Cerebellar cortex (tissue), 1 donor: Measurements from ENCODE around the gene TCEAL3.
"Not testable (repeated sequence)": the region's sequence is repeated elsewhere in the genome, so short reads cannot be mapped to it uniquely, and the experiment has no call there.

Experiments used
- DNase-seq: peaks from one replicate; pipeline ENCODE4 v3.0.0-alpha.2; 2015; ENCODE audit warnings: low spot score

TCEAL3 gene

DNA sequence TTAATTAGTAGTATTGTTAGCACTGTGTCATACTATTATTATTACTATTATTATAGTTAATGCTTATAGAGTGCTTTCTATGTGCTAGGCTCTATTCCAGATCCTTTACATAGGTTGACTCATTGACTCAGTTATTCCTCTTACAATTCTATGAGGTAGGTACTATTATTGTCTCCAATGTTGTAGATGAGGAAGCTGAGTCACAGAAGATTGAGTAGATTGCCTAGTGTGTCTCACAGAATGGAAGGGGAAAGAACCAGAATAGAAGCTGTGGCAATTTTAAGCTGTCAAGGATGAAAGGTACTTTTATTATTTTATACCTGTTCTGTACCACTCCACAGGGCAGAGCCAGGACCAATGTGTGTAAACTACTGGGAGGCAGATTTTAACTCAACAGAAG, 19.1 kb downstream of the TCEAL3 start:
- DNase-seq = no peak

DNA sequence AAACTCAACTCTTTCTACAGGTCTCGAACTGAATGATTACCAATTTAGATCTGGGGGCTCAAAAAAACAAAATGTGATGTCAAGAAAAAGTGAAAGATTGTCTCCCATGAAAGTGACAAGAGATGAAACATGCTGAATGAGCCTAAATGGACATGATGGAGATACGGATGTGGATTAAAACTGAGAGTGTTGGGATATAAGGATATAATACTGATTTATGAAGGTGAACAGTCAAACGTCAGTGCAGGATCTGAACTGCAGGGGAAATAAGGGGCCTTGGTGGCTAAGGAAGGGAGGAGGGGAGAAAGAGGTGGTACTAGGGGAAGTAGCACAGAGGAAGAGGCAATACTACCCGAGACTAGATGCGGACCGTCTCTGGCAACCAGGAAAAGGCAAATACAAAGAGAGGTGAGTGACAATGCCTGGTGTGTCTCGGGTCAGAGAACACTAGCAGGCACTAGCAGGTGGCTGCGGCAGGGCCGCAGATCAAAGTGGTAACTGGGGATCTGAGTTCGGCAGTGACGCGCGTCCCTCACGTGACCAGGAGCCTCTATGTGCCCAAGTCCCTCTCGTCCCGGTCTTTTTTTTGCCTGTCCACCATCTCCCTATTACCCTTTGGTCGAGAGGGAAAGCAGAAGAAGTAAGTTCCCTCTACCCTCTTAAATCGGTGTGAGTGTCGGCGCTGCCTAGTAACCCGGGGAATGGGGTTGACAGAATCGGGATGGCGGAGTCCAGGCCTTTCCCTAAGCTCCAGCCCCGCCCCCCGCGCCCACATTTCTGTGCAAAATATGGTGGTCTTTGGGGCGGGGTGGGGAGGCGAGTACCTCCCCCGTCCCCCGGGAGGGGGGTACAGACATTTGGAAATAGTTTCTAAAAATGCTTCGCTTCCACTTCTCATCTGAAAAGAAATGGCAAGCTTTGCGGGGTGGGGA, 20.9 kb downstream of the TCEAL3 start, which contains the start of gene TCEAL1:
Gene TCEAL1, plus strand, starts transcription at position 590 of the 932 bp plus-strand sequence. CDS start 942 bp downstream, outside the sequence.
- DNase-seq = peak; percentile 75

DNA sequence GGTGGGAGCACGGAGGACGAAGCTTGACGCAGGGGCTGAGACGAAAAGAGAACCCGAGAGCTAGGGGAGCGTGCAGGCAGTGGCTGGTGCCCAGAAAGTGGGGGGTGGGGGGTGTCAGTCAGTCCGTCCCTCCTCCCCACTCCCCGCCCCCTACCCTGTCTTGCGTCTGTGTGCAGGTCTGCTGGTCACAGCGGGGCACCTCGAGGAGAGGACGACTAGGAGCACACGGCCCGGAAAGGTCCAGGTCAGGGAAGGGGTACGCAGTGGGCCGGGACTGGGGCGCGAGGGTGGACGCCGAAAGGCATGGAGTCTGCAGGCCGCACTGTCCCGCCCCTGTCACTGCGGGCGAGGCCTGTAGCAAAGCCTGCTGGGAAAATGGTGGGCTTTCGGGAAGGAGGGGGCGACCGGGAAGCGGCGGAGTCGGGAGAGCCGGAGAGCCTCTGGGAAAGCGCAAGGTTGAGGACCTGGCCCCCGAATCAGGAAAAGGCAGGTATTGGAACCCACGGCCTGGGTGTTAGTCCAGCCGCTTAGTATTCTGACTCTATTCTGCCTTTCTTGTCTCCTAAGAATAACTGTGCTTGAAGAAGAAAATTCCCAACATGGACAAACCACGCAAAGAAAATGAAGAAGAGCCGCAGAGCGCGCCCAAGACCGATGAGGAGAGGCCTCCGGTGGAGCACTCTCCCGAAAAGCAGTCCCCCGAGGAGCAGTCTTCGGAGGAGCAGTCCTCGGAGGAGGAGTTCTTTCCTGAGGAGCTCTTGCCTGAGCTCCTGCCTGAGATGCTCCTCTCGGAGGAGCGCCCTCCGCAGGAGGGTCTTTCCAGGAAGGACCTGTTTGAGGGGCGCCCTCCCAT, 21.8 kb downstream of the TCEAL3 start:
- DNase-seq = peak; percentile 74

DNA sequence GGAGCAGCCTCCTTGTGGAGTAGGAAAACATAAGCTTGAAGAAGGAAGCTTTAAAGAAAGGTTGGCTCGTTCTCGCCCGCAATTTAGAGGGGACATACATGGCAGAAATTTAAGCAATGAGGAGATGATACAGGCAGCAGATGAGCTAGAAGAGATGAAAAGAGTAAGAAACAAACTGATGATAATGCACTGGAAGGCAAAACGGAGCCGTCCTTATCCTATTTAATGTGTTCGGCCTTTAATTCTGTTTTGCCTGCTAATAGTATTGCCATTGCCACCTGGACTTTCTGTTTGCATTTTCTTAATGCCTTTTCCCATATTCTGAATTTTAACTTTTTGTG, 22.4 kb downstream of the TCEAL3 start:
- no peak for DNase-seq

DNA sequence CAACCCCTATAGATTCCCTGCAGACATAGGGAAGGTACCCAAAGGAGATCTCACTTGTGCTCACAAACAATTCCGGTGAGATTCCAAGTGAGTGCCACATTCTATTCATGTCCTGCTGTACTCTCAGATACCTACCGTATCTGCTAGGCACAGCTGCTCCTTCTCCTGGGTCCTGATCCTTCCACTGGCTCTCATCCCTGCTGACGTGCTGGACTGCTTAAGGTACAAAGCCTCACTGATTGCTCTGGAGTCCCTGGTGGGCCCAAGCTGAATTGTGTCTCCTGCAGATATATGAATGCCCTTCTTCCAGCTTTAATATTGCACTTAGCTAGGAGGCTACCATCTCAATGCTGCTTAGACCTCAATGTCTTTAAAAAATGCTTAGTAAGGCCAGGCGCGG, 23.4 kb downstream of the TCEAL3 start:
- peak; percentile 5 for DNase-seq

DNA sequence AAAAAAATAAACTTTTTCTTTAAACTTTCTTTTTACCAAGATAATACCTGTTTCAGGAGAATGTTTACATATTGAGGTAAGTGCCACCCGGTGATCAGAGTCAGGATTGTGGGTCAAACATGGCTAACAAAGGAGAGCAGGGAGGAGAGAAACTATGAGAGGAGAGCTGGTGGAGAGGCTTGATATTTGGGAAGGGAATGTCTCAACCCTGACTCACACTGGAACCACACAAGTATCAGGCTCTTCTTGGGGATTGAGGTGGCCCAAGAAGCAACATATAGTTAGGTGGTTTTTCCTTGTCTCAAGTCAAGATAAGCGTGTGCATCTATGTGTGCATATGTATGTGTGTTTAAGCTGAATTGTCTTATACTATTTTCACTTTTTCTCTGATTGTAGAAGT, 27.7 kb downstream of the TCEAL3 start:
- no peak for DNase-seq

DNA sequence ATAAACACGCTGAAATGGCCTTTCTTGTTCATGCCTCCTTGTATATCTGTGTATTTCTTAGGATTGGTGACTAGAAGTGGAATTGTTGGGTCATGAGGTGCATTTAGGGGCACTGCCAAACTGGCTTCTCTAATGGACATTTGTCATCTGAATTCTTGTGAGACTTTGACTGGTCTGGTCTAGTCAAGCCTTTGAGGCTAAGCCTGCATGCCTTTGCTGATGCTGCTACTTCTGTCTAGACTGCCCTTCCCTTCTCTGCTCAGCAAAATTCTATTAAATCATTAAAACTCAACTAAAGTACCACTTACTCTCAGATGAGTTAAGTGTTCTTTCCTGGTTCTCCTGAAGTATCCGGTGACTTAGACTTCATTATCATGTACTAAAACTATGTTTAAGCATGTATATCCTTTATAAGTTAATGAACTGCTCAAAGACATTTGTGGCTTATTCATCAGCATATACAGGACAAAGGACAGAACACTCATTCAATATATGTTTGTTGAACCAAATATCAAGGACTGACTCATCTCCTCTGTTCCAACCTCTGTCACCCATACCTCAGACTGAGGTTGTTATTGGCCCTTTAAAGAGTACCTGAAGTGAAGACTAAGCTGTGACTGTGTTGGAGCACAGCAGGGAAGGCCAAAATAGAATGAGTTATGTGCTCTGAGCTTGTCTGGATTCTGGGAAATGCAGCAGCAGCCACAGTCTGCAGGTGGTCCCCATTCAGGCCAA, 30.0 kb downstream of the TCEAL3 start:
- no peak for DNase-seq

DNA sequence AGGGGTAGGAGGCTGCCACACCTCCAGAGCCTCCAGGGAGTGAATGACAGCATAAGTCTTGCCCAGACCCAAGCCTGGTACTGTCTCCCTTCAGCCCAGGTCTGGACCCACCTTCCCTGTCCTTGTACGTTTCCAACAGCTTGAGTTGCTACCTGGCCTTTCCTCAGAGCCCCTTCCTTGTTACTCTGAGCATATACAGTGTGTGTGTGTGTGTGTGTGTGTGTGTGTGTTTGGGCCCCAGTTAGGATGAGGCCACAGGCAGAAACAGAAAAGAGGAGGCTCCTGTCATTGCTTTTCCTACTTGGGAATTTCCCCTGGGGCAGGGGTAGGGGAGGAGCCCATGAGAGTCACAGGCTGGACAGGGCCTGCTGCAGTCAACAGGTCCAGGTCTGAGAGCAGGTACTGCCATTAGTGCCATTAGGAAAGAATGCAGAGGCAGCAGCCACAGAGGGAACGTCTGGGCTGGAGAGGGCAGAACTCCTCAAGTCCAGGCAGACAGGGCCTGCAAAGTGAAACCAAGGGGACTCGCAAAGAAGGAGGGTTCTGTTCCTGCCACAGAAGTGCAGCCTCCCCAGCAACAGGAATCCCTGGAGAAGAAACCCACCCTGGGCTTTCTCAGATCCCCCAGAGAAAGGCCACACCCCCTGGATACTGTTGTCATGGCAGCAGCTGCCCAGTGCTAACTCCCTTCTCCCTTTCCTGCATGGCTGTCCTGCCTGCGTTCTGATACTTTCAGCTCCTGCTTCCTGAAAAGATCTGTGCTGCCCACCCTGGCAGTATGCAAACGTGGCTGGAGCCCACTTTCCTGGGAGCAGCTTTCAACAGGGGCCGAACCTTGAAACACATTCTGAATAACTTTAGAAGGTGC, 30.9 kb downstream of the TCEAL3 start:
- not testable (repeated sequence) for DNase-seq

DNA sequence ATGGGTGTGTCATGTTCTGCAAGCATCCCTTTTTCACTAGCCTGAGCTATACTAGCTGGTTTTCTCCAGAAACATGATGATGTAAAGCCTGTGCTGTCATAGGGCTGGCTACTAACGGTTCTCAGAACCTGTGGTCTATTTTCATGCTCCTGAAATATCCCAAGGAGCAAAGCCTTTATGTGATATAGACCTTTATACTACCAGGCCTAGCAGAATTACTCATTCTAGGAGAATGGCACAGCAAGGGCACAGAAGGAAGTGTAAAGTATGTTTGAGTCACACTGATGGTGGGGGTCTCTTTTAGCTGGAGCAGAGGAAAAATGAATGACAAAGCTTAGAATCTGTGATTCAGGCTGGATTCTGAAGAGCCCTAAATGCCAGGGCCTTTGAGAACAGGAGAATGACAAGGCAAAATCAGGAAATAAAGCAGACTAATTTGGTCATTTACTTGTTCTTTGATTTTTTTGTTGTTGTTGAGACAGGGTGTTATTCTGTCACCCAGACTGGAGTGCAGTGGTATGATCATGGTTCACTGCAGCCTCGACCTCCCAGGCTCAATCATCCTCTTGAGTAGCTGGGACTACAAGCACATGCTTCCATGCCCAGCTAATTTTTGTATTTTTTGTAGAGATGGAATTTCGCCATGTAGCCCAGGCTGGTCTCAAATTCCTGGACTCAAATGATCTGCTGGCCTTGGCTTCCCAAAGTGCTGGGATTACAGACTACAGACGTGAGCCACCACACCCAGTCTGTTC, 32.8 kb downstream of the TCEAL3 start:
- no peak for DNase-seq

DNA sequence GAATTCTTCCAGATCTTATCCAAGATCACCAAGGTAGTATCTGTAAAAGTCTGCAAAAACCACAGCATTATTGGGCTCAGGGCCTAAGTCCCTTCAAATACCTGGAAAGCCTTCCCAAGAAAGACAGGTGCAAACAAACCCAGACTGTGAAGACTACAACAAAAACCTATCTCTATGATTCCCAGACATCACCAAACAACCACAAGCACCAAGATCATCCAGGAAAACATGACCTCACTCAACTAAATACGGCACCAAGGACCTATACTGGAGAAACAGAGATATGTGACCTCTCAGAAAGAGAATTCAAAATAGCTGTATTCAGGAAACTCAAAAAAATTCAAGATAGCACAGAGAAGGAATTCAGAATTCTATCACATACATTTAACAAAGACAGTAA, 36.4 kb downstream of the TCEAL3 start:
- DNase-seq = no peak

DNA sequence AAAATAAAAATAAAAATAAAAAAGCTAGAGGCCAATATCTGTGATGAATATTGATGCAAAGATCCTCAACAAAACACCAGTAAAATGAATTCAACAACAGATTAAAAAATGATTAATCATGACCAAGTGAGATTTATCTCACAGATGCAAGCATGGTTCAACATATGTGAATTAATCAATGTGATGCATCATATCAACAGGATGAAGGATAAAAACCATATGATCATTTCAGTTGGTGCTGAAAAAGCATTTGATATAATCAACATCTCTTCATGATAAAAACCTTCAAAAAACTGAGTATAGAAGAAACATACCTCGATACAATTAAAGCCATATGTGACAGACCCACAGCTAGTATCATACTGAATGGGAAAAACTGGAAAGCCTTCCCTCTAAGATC, 39.9 kb downstream of the TCEAL3 start:
- DNase-seq = no peak

DNA sequence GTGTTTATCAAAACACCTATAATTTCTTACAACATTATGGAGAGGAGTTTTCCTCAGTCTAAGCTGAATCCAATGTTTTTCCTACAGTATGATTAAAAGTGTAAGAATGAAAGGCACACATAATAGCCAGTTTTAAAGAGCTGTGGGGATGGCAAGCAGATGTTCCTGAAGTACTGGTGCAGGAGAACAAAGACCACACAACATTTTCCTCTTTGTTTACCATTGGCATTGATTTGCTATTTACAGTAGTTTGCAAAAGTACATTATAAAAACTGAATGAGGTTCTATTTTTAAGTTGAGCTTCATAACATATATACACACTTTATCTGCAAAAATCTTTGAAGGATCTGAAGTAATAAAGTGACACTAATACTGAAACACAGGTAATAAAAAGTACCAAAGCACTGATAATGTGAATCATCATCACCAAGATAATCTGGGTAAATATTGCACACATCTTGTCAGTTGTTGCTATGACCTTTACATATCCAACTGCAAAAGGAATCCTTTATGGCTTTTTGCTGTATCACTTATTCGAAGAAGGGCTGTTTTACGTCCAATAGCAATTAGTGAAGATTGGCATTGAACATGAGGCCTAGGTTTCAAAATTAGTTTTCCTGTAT, 43.5 kb downstream of the TCEAL3 start:
- DNase-seq = no peak

DNA sequence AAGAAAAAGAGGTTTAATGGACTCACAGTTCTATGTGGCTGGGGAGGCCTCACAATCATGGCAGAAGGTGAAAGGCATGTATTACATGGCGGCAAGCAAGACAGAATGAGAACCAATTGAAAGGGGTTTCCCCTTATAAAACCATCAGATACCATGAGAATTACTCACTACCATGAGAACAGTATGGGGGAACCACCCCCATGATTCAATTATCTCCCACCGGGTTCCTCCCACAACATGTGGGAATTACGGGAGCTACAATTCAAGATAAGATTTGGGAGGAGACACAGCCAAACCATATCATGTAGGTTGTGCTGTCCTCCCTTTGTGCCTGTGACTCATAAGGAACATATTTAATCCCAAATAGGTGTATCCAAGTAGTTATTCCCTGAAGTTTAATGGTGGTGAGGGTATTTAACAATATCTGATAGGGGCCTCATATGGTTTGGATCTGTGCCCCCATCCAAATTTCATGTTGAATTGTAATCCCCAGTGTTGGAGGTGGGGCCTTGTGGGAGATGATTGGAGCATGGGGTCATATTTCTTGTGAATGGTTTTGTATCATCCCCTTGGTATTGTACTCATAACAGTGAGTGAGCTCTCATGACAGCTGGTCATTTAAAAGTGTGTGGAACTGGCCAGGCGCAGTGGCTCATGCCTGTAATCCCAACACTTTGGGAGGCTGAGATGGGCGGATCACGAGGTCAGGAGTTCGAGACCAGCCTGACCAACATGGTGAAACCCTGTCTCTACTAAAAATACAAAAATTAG, 47.7 kb downstream of the TCEAL3 start:
- DNase-seq = not testable (repeated sequence)

DNA sequence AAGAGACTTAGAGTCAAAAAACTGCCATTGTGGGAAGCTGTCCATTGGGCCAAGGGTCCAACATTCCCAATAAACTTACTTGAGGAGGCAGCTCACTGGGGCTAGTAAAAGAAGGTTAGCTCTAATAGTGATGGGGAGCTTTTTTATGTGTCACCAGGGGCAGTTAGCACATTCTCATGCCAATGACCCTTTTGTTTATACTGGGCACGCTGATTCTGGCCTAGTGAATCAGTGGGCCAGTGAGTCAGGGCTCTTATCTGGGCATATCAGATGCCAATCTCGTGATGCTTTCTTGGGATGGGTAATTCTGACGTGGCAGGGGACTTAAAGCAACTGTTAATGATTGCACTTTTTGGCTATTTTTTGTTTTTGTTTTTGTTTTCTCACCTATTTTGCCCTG, 48.9 kb downstream of the TCEAL3 start:
- no peak for DNase-seq

DNA sequence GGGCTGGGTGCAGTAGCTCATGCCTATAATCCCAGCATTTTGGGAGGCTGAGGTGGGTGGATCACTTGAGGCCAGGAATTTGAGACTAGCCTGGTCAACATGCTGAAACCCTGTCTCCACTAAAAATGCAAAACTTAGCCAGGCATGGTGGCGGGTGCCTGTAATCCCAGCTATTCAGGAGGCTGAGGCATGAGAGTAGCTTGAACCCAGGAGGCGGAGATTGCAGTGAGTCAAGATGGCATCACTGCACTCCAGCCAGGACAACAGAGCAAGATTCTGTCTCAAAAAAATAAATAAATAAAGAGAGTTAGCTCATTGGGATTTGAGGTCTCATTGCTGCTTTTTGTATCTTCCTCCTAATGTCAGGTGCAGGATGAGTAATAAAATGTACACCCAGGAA, 49.3 kb downstream of the TCEAL3 start:
- not testable (repeated sequence) for DNase-seq

DNA sequence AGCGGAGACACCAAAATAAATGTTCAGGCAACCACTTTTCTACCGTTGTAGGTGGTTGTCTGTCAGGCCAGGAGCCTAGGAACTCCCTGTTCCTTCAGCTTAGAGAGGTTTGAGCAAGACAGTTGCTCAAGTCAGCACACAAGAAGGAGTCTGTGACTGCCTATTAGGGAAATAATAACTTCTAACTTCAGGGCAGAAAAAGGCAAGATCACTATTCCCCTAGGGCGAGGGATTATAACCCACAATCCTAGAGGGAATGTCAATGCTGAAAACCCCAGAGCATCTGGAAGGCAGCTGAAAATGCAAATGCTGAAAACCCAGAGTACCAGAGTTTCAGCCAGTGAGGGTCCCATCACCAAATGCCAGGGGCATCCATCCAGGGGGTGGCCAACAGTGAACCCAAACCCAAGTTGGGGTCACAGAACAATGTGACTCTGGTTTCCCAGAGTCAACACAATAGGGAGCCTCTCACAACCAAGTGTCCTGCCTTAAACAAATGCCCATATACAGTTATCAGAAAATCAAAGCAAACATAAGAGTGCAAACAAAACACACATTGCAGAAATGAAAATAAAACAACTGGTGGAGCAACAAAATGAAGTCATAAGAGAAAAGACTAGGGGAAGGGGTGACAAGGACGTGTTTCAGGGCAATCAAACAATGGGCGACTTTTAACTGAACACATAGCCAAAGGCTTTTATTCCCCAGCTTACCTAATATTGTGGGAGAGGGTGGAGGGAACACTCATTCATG, 51.1 kb downstream of the TCEAL3 start:
- no peak for DNase-seq

DNA sequence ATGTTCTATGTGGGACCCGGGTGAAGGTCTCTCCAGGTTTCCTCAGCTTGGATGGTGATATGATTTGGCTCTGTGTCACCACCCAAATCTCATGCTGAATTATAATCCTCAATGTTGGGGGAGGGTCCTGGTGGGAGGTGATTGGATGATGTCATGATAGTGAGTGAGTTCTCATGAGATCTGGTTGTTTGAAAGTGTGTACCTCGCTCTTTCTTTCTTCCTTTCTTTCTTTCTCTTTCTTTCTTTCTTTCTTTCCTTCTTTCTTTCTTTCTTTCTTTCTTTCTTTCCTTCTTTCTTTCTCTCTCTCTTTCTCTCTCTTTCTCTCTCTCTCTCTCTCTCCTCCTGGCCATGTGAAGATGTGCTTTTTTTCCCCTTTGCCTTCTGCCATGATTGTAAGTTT, 51.7 kb downstream of the TCEAL3 start:
- DNase-seq = not testable (repeated sequence)
